ENCODE results near the gene METTL25.

DNA sequence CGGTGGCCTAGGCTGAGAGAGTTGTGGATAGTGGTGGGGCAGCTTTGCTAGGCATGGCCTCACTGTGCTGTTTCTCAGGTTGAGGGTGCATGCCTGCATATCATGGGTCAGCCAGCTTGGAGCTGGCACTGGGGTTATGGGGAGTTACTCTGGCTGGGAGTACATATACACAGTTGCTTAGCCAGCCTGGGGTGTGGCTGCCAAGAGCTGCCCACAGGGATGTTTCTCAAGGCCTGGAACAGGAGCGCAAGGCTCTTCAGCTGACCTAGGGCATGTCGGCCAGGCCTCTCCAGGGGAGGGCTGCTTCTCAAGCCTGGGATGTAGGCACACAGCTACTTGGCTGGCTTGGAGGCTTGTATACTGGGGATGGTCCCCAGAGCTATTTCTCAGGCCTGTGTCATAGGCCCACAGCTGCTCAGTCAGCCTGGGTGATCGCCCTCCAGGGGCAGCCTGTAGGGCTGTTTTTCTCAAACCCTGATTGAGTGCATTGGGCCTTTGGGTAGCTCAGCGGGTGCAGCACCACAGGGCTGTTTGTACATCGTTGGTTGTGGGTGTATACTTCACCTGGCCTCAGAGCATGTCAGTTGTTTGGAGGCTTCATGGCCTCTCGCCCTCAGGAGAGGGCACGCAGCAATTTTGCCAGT, 114.9 kb downstream of the METTL25 start:
- TF ChIP-seq SIN3A (IDR thresholded peaks at IDR 0.05; ENCODE audit: borderline replicate concordance, low read depth, low read length) = no peak
- TF ChIP-seq RFX5 (IDR thresholded peaks at IDR 0.05; ENCODE audit: low read length) = no peak
- TF ChIP-seq TAF1 (IDR thresholded peaks at IDR 0.05; ENCODE audit: borderline replicate concordance, low read depth, low read length) = no peak
- TF ChIP-seq, protein P1, sequence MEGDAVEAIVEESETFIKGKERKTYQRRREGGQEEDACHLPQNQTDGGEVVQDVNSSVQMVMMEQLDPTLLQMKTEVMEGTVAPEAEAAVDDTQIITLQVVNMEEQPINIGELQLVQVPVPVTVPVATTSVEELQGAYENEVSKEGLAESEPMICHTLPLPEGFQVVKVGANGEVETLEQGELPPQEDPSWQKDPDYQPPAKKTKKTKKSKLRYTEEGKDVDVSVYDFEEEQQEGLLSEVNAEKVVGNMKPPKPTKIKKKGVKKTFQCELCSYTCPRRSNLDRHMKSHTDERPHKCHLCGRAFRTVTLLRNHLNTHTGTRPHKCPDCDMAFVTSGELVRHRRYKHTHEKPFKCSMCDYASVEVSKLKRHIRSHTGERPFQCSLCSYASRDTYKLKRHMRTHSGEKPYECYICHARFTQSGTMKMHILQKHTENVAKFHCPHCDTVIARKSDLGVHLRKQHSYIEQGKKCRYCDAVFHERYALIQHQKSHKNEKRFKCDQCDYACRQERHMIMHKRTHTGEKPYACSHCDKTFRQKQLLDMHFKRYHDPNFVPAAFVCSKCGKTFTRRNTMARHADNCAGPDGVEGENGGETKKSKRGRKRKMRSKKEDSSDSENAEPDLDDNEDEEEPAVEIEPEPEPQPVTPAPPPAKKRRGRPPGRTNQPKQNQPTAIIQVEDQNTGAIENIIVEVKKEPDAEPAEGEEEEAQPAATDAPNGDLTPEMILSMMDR (IDR thresholded peaks at IDR 0.05) = no peak
- no peak for TF ChIP-seq EZH2phosphoT487 (IDR thresholded peaks at IDR 0.05; ENCODE audit: borderline replicate concordance, low read depth)
- TF ChIP-seq EP300 (IDR thresholded peaks at IDR 0.05; ENCODE audit: borderline replicate concordance in 1 of 2, low read depth in 1 of 2, low read length in 1 of 2) = no peak
- no peak for TF ChIP-seq FOSL2 (IDR thresholded peaks at IDR 0.05; ENCODE audit: borderline replicate concordance, low read depth)
- no peak for TF ChIP-seq TEAD4 (IDR thresholded peaks at IDR 0.05; ENCODE audit: borderline replicate concordance, insufficient read depth)
- no peak for TF ChIP-seq REST (IDR thresholded peaks at IDR 0.05; ENCODE audit: low read depth, low read length)

Data from SK-N-SH (cell line).